ENCODE measurements around the gene OXCT2. TPM values are rescaled to one million over a fixed set of nuclear protein-coding genes. Genes with fewer than 3 reads are reported as not detected.

Gene OXCT2
- total RNA-seq, 4 donors from 2014 or later = 0.94 to 1.1 TPM; not detected in 2

DNA sequence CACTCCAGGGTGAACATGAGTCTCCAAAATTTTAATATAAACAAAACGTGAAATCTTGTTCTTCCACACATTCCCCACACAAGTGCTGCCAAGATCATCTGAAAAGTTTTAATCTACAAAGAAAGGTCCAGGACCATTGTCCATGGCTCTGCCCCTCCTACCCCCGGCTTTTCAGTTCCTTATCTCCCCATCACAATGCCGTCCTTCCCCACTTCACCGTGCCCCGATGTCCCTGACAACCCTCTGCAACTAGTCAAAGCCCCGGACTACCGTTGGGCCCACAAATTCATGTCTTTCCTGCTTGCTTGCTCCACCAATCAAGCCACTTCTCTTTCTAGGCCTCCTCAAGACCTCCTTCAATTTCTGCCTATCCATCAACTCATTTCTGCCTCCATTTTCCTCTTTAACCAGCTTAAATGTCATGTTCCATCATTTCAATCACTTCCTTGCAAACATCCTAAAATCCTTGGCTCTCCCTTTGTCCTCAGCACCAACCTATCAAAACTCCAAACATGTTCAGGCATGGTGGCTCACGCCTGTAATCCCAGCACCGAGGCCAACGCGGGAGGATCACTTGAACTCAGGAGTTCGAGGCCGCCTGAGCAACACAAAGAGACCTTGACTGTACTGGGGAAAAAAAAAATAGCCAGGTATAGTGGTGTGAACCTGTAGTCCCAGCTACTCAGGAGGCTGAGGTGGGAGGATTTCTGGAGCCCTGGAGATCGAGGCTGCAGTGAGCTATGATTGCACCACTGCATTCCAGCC lies 31.5 kb upstream of the OXCT2 start:
- TF ChIP-seq CTCF (IDR thresholded peaks at IDR 0.05; ENCODE audit: low read depth) = no peak

DNA sequence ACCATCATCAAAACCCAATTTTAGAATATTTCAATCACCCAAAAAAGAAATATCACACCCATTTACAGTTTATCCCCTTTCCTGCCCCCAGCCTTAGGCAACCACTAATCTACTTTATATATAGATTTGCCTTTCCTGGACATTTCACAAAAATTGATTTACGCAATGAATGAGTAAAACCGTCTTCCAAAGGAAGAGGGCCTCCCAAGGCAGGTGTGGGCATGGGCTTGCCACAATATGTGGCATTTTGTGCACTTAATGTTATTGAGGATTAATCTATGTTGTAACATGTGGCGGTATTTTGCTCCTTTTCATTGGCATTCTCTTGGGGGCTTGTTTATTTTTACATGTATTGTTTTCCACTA lies 29.3 kb upstream of the OXCT2 start:
- no peak for TF ChIP-seq CTCF (IDR thresholded peaks at IDR 0.05; ENCODE audit: low read depth)

- TF ChIP-seq CTCF (IDR thresholded peaks at IDR 0.05; ENCODE audit: low read depth) = no peak
Observed at GRCh38 chr1:39799770-39800470, 28.8 kb upstream of the OXCT2 start.

DNA sequence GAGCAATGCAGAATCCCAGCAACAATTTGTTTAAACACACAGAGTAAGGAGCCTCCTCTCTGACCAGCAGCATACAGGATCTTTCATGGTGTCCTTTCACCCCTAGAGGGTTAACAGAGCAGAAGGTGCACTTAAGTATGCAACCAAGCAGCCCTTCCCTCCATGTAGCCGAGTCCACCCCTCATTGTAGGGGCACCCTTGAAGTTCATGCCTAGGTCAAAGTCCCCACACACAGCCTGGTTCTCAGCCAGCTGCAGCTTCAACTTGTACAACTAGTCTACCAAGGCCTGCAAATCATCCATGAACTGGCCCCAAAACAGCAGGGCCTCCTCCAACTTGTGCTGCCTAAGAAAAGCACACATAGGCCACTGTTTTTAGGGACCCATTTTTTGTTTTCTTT lies 24.5 kb upstream of the OXCT2 start:
- no peak for TF ChIP-seq CTCF (IDR thresholded peaks at IDR 0.05; ENCODE audit: low read depth)

DNA sequence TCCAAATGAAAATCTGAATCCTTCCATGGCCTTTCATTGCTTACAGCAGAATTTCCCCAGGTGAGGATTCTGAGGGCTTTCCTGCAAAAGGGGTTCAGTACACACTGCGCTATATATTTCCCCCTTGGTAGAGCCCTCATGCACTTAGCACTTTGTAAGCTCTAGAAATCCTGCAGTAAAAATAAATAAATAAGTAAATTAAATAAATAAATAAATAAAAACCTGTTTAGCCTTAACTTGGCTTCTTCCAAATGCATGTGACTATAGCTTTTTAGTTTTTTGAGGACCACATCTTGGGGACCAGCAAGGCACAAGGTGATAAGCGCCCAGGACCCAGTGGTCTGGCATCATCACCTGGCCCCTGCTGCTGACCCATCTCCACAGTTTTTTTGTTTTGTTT lies 20.7 kb upstream of the OXCT2 start:
- TF ChIP-seq CTCF (IDR thresholded peaks at IDR 0.05; ENCODE audit: low read depth) = no peak

DNA sequence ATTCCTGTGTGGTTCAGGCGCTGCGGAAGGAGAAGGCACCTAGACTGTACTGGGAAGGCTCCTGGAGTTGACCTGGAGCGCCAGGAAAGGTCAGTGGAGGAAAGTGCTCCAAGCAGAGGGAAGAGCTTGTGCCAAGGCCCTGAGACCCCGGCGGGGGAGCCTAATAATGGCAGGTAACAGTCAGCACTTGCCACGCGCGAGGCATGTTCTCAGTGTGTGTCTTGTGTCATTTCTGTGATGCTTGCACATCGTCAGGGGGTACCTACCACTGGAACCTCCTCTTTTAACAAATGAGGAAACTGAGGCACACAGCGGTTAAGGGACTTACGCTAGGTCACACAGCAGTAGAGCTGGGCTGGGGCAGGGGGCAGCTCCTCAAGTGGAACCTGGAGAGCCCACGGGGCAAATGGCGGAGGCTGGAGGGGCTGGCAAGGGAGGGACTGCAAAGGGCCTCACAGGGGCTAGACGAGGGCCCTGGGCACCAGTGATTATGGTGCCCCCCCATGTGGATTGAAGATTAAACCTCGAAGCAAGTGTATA lies 18.5 kb upstream of the OXCT2 start:
- TF ChIP-seq CTCF (IDR thresholded peaks at IDR 0.05; ENCODE audit: low read depth) = no peak

GRCh38 chr1:39788758-39789570 lies 17.8 kb upstream of the OXCT2 start, which contains the start of gene BMP8B:
BMP8B (minus strand) TSS chr1:39788865; CDS start chr1:39788485, 380 bp downstream.
- no peak for TF ChIP-seq CTCF (IDR thresholded peaks at IDR 0.05; ENCODE audit: low read depth)

Measured in subcutaneous adipose tissue (tissue), 4 donors.